Activated gamma-delta T cell treated with Interleukin-2 at 50 U/mL for 16 hours (primary cell): ENCODE data around the gene THRAP3.
"Not testable (repeated sequence)": the region's sequence is repeated elsewhere in the genome, so short reads cannot be mapped to it uniquely, and the experiment has no call there.

Experiments used
- DNase-seq: peaks from one replicate; pipeline ENCODE4 v3.0.0-alpha.2; 2020

THRAP3 gene

GRCh38 chr1:36206323-36206858, 17.9 kb upstream of the THRAP3 start:
- no peak for DNase-seq

GRCh38 chr1:36207339-36207738, 16.9 kb upstream of the THRAP3 start:
- DNase-seq = no peak

- no peak for DNase-seq
Observed at GRCh38 chr1:36208978-36209703, 15.1 kb upstream of the THRAP3 start.

- no peak for DNase-seq
Observed at GRCh38 chr1:36211307-36211706, 12.9 kb upstream of the THRAP3 start.

- DNase-seq = no peak
Observed at GRCh38 chr1:36211841-36212240, 12.4 kb upstream of the THRAP3 start.

- DNase-seq = no peak
Observed at GRCh38 chr1:36212782-36213181, 11.5 kb upstream of the THRAP3 start.

- no peak for DNase-seq
Observed at GRCh38 chr1:36217670-36218069, 6.6 kb upstream of the THRAP3 start.

GRCh38 chr1:36221901-36222300, 2.3 kb upstream of the THRAP3 start:
- DNase-seq = not testable (repeated sequence)

- DNase-seq = no peak
Observed at GRCh38 chr1:36222481-36223380, 1.5 kb upstream of the THRAP3 start.

GRCh38 chr1:36223381-36223995, 755 bp upstream of the THRAP3 start:
- DNase-seq = peak; percentile 16

GRCh38 chr1:36224537-36225282, 467 bp downstream of the THRAP3 start:
- no peak for DNase-seq

- DNase-seq = no peak
Observed at GRCh38 chr1:36225283-36225899, 1.1 kb downstream of the THRAP3 start.

- DNase-seq = not testable (repeated sequence)
Observed at GRCh38 chr1:36230279-36230678, 6.0 kb downstream of the THRAP3 start.

GRCh38 chr1:36231191-36231590, 6.9 kb downstream of the THRAP3 start:
- DNase-seq = no peak

GRCh38 chr1:36232212-36233095, 8.2 kb downstream of the THRAP3 start:
- DNase-seq = no peak

GRCh38 chr1:36236302-36236701, 12.1 kb downstream of the THRAP3 start:
- no peak for DNase-seq

- no peak for DNase-seq
Observed at GRCh38 chr1:36238433-36238832, 14.2 kb downstream of the THRAP3 start.

- no peak for DNase-seq
Observed at GRCh38 chr1:36239941-36240637, 15.8 kb downstream of the THRAP3 start.

- no peak for DNase-seq
Observed at GRCh38 chr1:36247538-36247937, 23.3 kb downstream of the THRAP3 start.

GRCh38 chr1:36248250-36248894, 24.1 kb downstream of the THRAP3 start:
- no peak for DNase-seq
